ENCODE measurements around the gene CFAP99. TPM values are rescaled to one million over a fixed set of nuclear protein-coding genes. Genes with fewer than 3 reads are reported as not detected.

Gene CFAP99
- total and polyA plus RNA-seq, 9 of the 15 experiments (the other 6 are each of a cell fraction or from before 2014, with no cell fraction given) = 0.07 to 0.18 (median 0.09) TPM; not detected in 6

DNA sequence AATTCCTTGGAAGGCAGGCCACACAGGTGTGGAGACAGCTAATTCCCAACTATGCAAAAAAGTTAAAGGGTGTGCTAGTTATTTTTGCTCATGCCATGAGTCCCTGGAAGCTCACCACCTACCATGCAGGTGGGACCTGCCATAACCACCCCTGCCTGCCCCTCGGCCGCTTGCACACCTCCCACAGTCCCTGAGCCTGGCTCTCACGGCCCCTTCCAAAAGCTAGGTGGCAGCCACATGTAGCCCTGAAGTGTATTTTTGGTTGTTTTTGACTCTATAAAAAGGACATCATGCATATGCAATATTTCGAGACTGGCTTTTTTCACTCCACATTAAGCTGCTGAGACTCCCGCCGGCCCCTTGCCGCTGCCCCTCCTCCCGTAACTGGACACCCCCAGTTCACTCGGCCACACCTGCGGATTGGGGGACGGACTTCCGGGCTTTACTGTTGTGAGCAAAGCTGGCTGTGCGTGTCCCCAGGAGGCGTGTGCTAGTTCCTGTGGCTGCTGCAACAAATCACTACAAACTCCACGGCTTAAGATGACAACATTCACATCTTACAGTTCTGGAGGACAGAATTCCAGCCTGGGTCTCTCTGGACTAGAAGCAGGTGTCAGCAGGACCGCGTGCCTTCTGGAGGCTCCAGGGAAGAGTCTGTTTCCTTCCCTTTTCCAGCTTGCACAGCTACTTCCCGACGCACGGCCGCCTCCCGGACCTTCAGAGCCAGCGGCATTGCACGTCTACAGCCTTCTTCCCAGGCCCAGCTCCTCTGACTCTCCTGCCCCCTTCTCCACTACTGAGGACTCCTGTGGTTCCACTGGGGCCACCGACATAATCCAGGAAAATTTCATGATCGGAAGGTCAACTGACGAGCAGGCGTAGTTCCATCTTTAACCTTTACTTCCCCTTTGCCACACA lies 25.1 kb upstream of the CFAP99 start:
- peak overlapping the region; percentile 63 for H2AFZ ChIP-seq (ENCODE audit: low read depth, low read length)
- ATAC-seq = peak; percentile 84
- H3K9ac ChIP-seq (ENCODE audit: insufficient read depth in 1 of 2, low read depth in 2 of 2, low read length in 2 of 2) = peak overlapping the region; percentile 28 to 92
- H3K36me3 ChIP-seq (ENCODE audit: control insufficient read depth, insufficient read depth, low read length) = peaks cover 14% of the 10 kb centered on the region; the same call in 1 of the 3 replicates
- peak overlapping the region; percentile 72 for H3K4me2 ChIP-seq (ENCODE audit: insufficient read depth, low read length)
- POLR2A ChIA-PET = interaction anchor here (0.6 to 1.9 kb wide), 13 partner anchors 9 to 204 kb away, joined by 3 to 12 read pairs (median 3); partner anchors contain the start of gene RNF4
- peak; percentile 85 for FAIRE-seq
- intact Hi-C loops (cut with micrococcal nuclease) = no loop called here
- H3K4me3 ChIP-seq = peak overlapping the region; percentile 28
- peak overlapping the region; percentile 79 for H3K27ac ChIP-seq (ENCODE audit: extremely low read depth, low read depth, low read length)
- no peaks in the 10 kb centered on the region for H3K9me3 ChIP-seq (replicated peaks; ENCODE audit: control insufficient read depth, insufficient read depth, low read depth, low read length)
- CTCF ChIA-PET (ENCODE audit: low intra/inter-chr PET ratio) = no interaction called here
- peaks cover 78% of the 10 kb centered on the region for H3K79me2 ChIP-seq (ENCODE audit: control insufficient read depth, insufficient read depth, low read length)
- H3K27me3 ChIP-seq (ENCODE audit: control insufficient read depth in 2 of 2, insufficient read depth in 2 of 2, low read length in 2 of 2) = no peaks in the 10 kb centered on the region
- H3K4me1 ChIP-seq (replicated peaks in 1 of 2; ENCODE audit: control insufficient read depth in 2 of 2, insufficient read depth in 2 of 2, low read length in 2 of 2) = peaks cover 66 to 80% of the 10 kb centered on the region in 2 experiments
- WGBS (ENCODE audit: insufficient coverage, low coverage, missing lambda C conversion rate) = 16% methylated on average over 28 of the region's 28 CpGs
- in situ Hi-C loops (cut with MboI) = no loop called here
- H4K20me1 ChIP-seq (replicated peaks; ENCODE audit: control insufficient read depth, insufficient read depth, low read length) = no peaks in the 10 kb centered on the region
- BruUV-seq (replicated peaks) = TSS peak; percentile 89
- H3K9me1 ChIP-seq (ENCODE audit: control insufficient read depth, insufficient read depth, low read length) = peaks cover 6% of the 10 kb centered on the region
- DNase-seq (ENCODE audit: extremely low read depth in 1 of 4, low spot score in 3 of 4) = peak; percentile 72 to 90 (median 77)
- TF ChIP-seq RBM39 (optimal IDR thresholded peaks at IDR 0.05; ENCODE audit: low read depth, low read length) (no peak), JUNB (CRISPR knock-in tag; conservative IDR thresholded peaks at IDR 0.05) (no peak), MYNN (IDR thresholded peaks at IDR 0.05) (no peak), MYNN (CRISPR knock-in tag; IDR thresholded peaks at IDR 0.05) (no peak), MAFF (IDR thresholded peaks at IDR 0.05; ENCODE audit: low read length) (no peak), ZNF695 (CRISPR knock-in tag; IDR thresholded peaks at IDR 0.05) (no peak), ZBTB7A (IDR thresholded peaks at IDR 0.05; ENCODE audit: borderline replicate concordance, control insufficient read depth, low read depth, low read length) (peak; percentile 39; the same call in 1 of the 2 replicates), NR3C1 (CRISPR knock-in tag; IDR thresholded peaks at IDR 0.05) (no peak), XRCC3 (IDR thresholded peaks at IDR 0.05) (no peak)
- TF ChIP-seq, protein P1, sequence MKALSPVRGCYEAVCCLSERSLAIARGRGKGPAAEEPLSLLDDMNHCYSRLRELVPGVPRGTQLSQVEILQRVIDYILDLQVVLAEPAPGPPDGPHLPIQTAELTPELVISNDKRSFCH (CRISPR knock-in tag; IDR thresholded peaks at IDR 0.05) = no peak
- TF ChIP-seq, protein P1 (tag; IDR thresholded peaks at IDR 0.05) = peak; percentile 61; the same call in 1 of the 2 replicates
- TF ChIP-seq, protein P2, sequence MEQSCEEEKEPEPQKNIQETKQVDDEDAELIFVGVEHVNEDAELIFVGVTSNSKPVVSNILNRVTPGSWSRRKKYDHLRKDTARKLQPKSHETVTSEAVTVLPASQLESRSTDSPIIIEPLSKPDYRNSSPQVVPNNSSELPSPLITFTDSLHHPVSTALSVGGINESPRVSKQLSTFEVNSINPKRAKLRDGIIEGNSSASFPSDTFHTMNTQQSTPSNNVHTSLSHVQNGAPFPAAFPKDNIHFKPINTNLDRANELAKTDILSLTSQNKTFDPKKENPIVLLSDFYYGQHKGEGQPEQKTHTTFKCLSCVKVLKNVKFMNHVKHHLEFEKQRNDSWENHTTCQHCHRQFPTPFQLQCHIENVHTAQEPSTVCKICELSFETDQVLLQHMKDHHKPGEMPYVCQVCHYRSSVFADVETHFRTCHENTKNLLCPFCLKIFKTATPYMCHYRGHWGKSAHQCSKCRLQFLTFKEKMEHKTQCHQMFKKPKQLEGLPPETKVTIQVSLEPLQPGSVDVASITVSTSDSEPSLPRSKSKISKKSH (CRISPR knock-in tag; IDR thresholded peaks at IDR 0.05) = no peak
- TF ChIP-seq, protein P3, sequence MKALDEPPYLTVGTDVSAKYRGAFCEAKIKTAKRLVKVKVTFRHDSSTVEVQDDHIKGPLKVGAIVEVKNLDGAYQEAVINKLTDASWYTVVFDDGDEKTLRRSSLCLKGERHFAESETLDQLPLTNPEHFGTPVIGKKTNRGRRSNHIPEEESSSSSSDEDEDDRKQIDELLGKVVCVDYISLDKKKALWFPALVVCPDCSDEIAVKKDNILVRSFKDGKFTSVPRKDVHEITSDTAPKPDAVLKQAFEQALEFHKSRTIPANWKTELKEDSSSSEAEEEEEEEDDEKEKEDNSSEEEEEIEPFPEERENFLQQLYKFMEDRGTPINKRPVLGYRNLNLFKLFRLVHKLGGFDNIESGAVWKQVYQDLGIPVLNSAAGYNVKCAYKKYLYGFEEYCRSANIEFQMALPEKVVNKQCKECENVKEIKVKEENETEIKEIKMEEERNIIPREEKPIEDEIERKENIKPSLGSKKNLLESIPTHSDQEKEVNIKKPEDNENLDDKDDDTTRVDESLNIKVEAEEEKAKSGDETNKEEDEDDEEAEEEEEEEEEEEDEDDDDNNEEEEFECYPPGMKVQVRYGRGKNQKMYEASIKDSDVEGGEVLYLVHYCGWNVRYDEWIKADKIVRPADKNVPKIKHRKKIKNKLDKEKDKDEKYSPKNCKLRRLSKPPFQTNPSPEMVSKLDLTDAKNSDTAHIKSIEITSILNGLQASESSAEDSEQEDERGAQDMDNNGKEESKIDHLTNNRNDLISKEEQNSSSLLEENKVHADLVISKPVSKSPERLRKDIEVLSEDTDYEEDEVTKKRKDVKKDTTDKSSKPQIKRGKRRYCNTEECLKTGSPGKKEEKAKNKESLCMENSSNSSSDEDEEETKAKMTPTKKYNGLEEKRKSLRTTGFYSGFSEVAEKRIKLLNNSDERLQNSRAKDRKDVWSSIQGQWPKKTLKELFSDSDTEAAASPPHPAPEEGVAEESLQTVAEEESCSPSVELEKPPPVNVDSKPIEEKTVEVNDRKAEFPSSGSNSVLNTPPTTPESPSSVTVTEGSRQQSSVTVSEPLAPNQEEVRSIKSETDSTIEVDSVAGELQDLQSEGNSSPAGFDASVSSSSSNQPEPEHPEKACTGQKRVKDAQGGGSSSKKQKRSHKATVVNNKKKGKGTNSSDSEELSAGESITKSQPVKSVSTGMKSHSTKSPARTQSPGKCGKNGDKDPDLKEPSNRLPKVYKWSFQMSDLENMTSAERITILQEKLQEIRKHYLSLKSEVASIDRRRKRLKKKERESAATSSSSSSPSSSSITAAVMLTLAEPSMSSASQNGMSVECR (CRISPR knock-in tag; IDR thresholded peaks at IDR 0.05) = 0 out of 2 replicates have a peak, but pooled peaks have one; percentile 20
- TF ChIP-seq, protein P4, sequence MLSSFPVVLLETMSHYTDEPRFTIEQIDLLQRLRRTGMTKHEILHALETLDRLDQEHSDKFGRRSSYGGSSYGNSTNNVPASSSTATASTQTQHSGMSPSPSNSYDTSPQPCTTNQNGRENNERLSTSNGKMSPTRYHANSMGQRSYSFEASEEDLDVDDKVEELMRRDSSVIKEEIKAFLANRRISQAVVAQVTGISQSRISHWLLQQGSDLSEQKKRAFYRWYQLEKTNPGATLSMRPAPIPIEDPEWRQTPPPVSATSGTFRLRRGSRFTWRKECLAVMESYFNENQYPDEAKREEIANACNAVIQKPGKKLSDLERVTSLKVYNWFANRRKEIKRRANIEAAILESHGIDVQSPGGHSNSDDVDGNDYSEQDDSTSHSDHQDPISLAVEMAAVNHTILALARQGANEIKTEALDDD (IDR thresholded peaks at IDR 0.05) = no peak

All from K562 (cell line).